HTR-8/SVneo (cell line): Measurements from ENCODE around the gene ARSB.

Experiments used
- DNase-seq: peaks from one replicate; pipeline ENCODE4 v3.0.0; 2011; ENCODE audit warnings: low spot score, mixed read lengths; ENCODE audit not compliant: insufficient read length
- FAIRE-seq: peaks from 2 replicates; lab custom pipeline; 2011; peaks lifted over from hg19 to GRCh38; lab: Jason Lieb, UNC

The ARSB gene

GRCh38 chr5:78985116-78985724 lies at the start of gene ARSB:
Gene ARSB (minus strand): TSS chr5:78985310. CDS start chr5:78985248, 62 bp downstream.
- DNase-seq (peak; percentile 45), FAIRE-seq (no peak)

DNA sequence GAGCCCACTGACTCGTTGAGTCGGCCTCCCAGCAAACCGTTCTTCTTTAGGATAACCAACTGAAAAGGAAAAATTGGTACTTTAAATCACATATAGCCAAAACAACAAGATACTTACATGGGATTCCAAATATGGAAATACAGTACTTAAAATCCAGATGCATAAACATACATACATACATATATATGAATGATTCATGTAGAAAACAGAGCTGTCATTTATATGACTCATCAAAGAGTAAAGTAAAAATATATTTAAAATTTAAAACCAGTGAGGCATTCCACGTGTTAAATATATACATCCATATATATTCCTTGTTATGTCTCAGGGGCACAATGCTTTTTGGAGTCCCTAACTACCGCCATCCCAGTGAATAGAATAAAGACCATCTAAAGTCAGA lies 47.7 kb upstream of the ARSB start:
- DNase-seq (no peak), FAIRE-seq (no peak)

- FAIRE-seq (no peak), DNase-seq (no peak)
Measured at GRCh38 chr5:79032031-79032695, 47.1 kb upstream of the ARSB start.

GRCh38 chr5:79031485-79031867 lies 46.4 kb upstream of the ARSB start:
- no peak for FAIRE-seq
- DNase-seq = no peak

- FAIRE-seq (no peak), DNase-seq (no peak)
Measured at GRCh38 chr5:79030663-79031484, 45.8 kb upstream of the ARSB start.

DNA sequence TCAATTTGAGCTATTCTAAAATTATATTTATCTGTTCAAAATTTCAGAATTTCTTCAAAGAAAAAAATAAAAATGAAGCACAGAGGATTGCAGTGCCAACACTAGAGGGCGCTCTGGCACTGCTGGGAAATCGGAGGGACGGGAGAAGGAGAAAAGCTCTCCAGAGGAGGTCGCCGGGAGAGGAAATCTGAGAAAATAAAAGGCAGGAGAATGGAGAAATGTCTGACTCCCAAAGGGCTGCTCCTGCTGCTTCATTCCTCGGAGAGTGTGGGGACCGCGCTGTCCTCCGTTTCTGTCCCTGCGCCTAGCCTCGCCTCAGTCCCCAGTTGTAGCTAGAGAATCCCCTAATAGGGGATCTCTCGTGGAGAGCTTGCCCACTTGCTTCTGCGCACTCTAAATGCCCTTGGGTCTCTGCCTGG lies 40.0 kb upstream of the ARSB start:
- FAIRE-seq (no peak), DNase-seq (peak; percentile 52)

DNA sequence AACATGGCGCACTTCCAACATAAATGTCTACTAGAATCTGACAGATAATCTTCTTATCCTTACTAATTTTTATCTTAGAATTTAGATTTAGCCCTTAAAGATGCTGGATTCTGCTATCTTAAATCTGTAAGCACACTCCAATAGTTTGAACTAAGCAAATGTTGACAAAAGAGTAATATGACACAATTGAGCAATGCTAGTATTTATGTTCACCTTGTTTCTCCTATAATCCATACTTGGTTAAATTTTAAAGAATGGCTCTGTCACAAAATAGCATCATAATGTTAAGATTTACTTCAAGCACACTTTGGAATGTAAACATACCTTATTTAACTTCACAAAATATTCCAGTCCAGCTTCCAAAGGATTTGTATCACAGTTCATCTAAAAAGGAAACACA lies 38.8 kb upstream of the ARSB start:
- no peak for DNase-seq
- FAIRE-seq = no peak

- no peak for FAIRE-seq
- no peak for DNase-seq
Measured at GRCh38 chr5:79023348-79023747, 38.2 kb upstream of the ARSB start.

DNA sequence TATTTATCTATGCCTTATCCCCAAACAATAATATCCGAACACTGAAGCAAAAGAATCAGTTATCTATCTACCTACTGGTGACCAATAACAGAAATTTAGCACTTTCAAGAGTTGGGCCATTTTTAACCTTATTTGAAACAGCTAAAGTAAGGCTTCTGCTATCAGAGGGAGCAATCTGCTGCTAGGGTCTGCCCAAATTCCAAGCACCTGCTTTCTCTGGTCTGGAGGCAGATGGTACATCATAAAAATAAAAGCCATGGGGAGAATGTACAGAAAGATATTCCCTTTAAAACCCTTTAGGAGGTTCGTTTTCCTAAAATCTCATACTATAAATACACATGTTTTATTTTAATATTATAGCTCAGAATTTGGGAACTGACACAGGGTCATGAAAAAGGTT lies 37.7 kb upstream of the ARSB start:
- no peak for FAIRE-seq

GRCh38 chr5:79021753-79022152 lies 36.6 kb upstream of the ARSB start:
- DNase-seq = no peak
- FAIRE-seq = no peak

More for the DNA sequence above, 37.7 kb upstream of the ARSB start:
- no peak for DNase-seq

GRCh38 chr5:79020861-79021561 lies 35.9 kb upstream of the ARSB start:
- FAIRE-seq (no peak), DNase-seq (peak; percentile 50)

GRCh38 chr5:79014631-79015030 lies 29.5 kb upstream of the ARSB start:
- no peak for DNase-seq
- no peak for FAIRE-seq

DNA sequence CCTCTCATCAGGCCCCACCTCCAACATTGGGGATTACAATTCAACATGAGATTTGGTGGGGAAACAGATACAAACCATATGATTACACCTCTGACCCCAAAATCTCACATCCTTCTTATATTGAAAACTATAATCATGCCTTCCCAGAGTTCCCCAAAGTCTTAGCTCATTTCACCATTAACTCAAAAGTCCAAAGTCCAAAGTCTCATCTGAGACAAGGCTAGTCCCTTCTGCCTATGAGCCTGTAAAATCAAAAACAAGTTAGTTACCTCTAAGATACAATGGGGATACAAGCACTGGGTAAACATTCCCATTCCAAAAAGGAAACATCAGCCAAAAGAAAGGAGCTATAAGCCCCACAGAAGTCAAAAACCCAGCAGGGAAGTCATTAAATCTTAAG lies 26.8 kb upstream of the ARSB start:
- no peak for FAIRE-seq
- no peak for DNase-seq

DNA sequence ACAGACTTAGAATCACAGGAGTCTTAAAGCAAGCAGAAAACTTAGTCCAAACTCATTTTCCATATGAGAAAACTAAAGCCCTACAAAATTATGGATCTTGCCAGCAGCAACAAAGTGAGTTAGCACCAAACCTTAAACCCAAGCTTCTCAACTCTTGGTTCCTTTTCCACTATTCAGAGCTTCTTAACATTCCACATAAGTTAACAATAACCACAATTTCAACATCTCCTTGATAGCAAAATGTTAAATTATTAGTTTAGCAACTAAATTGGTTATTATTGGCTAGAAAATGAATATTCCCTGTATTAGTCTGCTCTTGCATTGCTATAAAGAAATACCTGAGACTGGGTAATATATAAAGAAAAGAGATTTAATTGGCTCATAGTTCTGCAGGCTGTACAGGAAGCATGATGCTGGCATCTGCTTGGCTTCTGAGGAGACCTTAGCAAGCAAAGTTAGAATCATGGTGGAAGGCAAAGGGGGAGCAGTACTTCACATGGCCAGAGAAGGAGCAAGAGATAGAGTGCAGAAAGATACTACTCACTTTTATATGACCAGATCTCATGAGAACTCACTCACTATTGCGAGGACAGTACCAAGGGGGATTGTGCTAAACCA lies 26.2 kb upstream of the ARSB start:
- FAIRE-seq (no peak), DNase-seq (no peak)

GRCh38 chr5:79008362-79008761 lies 23.3 kb upstream of the ARSB start:
- FAIRE-seq (no peak), DNase-seq (no peak)

DNA sequence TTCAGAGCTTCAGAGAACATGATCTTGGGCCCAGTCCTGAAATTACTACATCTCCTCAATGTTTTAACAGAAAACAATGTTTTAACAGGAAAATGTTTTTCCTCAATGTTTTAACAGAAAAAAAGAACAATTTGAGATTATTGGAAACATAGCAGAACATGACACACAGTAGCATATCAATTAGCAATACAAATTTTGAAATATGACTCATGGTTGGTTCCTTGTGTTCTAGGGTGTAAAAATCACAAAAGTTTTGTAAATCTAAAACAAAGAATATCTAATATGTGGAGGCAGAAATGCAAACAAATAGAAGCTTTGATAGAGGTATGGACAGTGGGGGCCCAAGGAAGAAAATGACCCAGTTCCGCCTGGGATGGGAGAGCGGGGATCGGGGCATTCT lies 22.8 kb upstream of the ARSB start:
- DNase-seq = no peak
- FAIRE-seq = no peak

DNA sequence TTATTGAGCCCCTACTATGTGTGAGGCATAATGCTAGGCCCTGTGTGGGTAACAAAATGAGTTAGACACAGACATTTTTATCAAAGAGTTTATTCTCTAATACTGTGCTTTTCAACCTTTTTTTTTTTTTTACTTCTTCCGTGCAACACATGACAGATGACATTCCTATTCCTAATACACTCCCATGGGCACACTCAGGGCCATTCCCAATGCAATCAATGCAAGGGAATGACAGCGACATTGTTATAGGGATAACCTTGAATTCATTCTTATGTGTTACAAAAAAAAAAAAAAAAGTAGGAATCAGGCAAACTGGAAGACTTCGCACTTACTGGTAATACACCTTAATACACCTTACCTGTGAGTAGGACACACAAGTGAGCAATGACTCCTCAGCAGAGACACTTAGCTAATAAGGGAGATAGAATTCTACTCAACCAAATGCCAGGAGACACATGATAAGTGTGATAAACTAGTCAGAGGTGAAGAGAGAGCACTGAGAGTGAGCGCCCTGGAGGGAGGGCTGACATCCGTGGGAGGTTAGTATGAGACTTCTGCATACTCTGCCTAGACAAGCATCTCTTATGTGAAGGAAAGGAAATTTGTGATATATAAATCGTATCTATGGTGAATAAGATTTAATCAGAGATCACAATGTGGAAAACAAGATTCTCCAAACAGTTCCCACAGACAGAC lies 21.0 kb upstream of the ARSB start:
- no peak for FAIRE-seq
- no peak for DNase-seq

DNA sequence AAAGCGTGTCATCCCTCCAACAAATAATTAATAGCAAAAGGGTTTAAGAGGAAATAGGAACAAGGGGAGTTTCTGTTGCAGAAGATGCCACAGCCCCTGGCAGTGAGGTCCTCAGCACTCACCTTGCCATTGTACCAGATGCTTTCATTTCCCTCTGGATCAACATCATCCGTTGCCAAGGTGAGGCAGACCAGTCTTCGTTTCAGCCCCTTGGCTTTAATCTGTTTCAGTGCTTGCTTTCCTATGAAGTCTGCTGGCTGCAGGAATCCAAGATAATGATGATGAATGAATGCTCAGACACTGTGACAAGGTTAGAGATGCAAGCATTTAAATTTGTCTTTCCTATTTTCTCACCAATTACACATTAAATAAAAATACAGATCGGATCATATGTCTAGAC lies 20.0 kb upstream of the ARSB start:
- FAIRE-seq (no peak), DNase-seq (no peak)

DNA sequence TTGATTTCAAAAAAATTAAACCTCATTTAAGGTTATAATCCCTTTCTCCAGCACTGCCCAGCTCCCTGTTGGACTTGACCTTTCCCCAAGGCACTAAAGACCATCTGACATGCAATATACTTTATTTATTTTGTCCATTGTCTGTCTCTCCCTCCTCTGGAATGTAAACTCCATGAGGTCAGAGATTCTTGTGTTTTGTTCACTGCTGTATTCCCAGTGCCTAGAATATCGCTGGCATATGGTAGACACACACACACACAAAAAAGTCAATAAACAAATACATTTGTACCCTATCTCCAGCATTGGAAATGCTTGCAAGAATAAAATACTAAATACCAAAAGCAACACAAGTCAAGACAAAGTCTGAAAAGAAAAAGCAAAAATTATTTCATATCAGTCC lies 17.3 kb upstream of the ARSB start:
- DNase-seq (no peak), FAIRE-seq (no peak)

DNA sequence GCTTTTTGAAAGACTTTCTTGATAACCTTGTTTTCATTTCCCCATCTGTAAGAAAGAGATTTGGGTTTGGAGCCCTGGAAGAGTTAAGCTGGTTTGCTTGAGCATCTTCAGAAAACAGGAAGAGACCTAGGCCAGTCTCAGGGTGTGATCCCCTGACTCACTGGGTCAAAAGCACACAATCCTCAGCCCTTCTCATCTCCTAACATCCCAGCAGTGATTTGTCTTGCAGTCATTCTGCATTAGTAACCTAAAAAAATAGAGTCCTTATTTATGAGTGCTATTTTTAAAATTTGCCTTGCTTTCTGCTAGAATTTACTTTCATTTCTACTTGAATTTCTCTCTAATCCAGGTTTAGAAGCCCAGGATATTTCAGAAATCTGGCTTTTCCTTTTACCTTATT lies 16.4 kb upstream of the ARSB start:
- DNase-seq (no peak), FAIRE-seq (no peak)
